ENCODE measurements around the gene CCDC12. TPM values are rescaled to one million over a fixed set of nuclear protein-coding genes. Genes with fewer than 3 reads are reported as not detected.
"Not testable (repeated sequence)": the region's sequence is repeated elsewhere in the genome, so short reads cannot be mapped to it uniquely, and the experiment has no call there.

Gene CCDC12
- total RNA-seq, 1 donor from 2014 or later: 17.5 TPM

- DNase-seq: peak; percentile 63
Observed at GRCh38 chr3:46978985-46979944, 2.7 kb upstream of the CCDC12 start, which contains the start of gene NBEAL2. Gene NBEAL2 (plus strand): TSS chr3:46979666. CDS start chr3:46979862, 196 bp downstream.

- no peak for DNase-seq
Observed at GRCh38 chr3:46978381-46978780, 1.8 kb upstream of the CCDC12 start.

GRCh38 chr3:46977811-46978195 lies 1.3 kb upstream of the CCDC12 start:
- DNase-seq: no peak

- no peak for DNase-seq
Observed at GRCh38 chr3:46974421-46975171, 1.9 kb downstream of the CCDC12 start.

GRCh38 chr3:46972396-46972795 lies 4.1 kb downstream of the CCDC12 start:
- DNase-seq: no peak

GRCh38 chr3:46971742-46972141 lies 4.8 kb downstream of the CCDC12 start:
- no peak for DNase-seq

- no peak for DNase-seq
Observed at GRCh38 chr3:46971151-46971550, 5.4 kb downstream of the CCDC12 start.

GRCh38 chr3:46970391-46971091 lies 6.0 kb downstream of the CCDC12 start:
- no peak for DNase-seq

GRCh38 chr3:46968783-46969428 lies 7.6 kb downstream of the CCDC12 start:
- DNase-seq: no peak

- no peak for DNase-seq
Observed at GRCh38 chr3:46966811-46967210, 9.7 kb downstream of the CCDC12 start.

GRCh38 chr3:46965151-46965550 lies 11.4 kb downstream of the CCDC12 start:
- DNase-seq: no peak

- not testable (repeated sequence) for DNase-seq
Observed at GRCh38 chr3:46964038-46964590, 12.4 kb downstream of the CCDC12 start.

- DNase-seq: no peak
Observed at GRCh38 chr3:46962990-46963389, 13.6 kb downstream of the CCDC12 start.

GRCh38 chr3:46962427-46962826 lies 14.1 kb downstream of the CCDC12 start:
- DNase-seq: no peak

GRCh38 chr3:46960835-46961234 lies 15.7 kb downstream of the CCDC12 start:
- DNase-seq: no peak

GRCh38 chr3:46960081-46960701 lies 16.4 kb downstream of the CCDC12 start:
- DNase-seq: no peak

- no peak for DNase-seq
Observed at GRCh38 chr3:46959161-46959511, 17.4 kb downstream of the CCDC12 start.

- DNase-seq: no peak
Observed at GRCh38 chr3:46958467-46959160, 17.9 kb downstream of the CCDC12 start.

- no peak for DNase-seq
Observed at GRCh38 chr3:46957092-46957820, 19.3 kb downstream of the CCDC12 start.

GRCh38 chr3:46955801-46956259 lies 20.7 kb downstream of the CCDC12 start:
- no peak for DNase-seq
